GM13977 (cell line): Measurements from ENCODE around the gene ZNF740.
A peak's percentile ranks its signal among the peaks of the same experiment; 100 is the strongest.
"Not testable (repeated sequence)": the region's sequence is repeated elsewhere in the genome, so short reads cannot be mapped to it uniquely, and the experiment has no call there.

Source experiments
- DNase-seq: peaks from one replicate; pipeline ENCODE4 v3.0.0; 2012; ENCODE audit warnings: low spot score
- in situ Hi-C: fragments of 300-500 bp; cut with MboI; formaldehyde crosslinking; loops from one replicate; pipeline ENCODE4 v1.12.0; 2022; ENCODE audit warnings: low sequenced_read_pairs, low pct_unique_long_range_greater_than_20kb, mixed read lengths, inconsistent platforms; ENCODE audit not compliant: unreplicated experiment
- TF ChIP-seq, protein P1 (sequence below): IDR thresholded peaks from 2 replicates; pipeline ENCODE4 v1.5.1; 2012; ENCODE audit warnings: mild to moderate bottlenecking, control low read depth; ENCODE audit not compliant: insufficient read depth; ENCODE audit errors: extremely low read depth, missing control alignments

The ZNF740 gene

DNA sequence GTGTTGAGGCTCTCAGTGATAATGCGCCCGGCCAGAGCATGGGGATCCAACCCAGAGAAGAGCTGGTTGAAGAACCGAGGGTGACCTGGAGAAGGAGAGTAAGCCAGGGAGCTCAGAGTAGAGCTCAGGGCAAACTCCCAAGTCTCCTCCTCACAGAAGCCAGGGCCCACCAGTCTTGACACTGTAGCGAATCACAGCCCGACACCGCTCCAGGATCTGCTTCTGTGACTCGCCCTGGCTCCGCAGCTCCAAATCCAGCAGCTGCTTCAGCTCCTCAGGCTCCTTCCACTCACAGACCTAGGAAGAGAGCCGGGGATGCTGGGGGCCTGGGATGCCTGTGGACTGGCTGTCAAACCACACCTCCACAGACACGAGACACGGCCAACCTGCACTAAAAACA, 8.2 kb upstream of the ZNF740 start:
- in situ Hi-C loops: no loop called here
- DNase-seq: no peak
- TF ChIP-seq, protein P1, sequence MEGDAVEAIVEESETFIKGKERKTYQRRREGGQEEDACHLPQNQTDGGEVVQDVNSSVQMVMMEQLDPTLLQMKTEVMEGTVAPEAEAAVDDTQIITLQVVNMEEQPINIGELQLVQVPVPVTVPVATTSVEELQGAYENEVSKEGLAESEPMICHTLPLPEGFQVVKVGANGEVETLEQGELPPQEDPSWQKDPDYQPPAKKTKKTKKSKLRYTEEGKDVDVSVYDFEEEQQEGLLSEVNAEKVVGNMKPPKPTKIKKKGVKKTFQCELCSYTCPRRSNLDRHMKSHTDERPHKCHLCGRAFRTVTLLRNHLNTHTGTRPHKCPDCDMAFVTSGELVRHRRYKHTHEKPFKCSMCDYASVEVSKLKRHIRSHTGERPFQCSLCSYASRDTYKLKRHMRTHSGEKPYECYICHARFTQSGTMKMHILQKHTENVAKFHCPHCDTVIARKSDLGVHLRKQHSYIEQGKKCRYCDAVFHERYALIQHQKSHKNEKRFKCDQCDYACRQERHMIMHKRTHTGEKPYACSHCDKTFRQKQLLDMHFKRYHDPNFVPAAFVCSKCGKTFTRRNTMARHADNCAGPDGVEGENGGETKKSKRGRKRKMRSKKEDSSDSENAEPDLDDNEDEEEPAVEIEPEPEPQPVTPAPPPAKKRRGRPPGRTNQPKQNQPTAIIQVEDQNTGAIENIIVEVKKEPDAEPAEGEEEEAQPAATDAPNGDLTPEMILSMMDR: no peak

DNA sequence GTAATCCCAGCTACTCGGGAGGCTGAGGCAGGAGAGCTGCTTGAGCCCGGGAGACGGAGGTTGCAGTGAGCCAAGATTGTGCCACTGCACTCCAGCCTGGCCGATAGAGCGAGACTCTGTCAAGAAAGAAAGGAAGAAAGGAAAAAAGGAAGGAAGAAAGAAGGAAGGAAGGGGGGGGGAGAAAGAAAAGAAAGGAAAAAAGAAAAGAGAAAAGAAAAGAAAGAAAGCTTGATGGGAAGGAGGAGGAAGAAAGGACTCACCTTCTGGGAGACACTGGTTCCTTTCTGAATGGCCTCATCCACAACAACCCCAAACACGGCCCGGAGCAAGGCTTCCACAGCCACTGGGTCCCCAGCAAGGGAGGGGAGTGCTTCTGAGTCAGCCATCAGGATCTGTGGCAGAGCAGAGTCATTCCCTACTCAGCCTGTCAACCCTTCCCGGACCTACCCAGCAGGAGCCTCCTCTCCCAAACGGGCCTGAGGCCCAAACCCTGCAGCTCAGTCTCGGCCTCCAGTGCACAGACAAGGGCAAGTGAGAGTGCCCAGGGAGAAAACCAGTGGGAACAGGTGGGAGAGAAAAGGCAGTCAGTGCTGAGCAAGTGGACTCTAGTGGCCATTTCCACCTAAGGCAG, 7.3 kb upstream of the ZNF740 start:
- DNase-seq: no peak
- in situ Hi-C loops: no loop called here
- TF ChIP-seq, protein P1: no peak

DNA sequence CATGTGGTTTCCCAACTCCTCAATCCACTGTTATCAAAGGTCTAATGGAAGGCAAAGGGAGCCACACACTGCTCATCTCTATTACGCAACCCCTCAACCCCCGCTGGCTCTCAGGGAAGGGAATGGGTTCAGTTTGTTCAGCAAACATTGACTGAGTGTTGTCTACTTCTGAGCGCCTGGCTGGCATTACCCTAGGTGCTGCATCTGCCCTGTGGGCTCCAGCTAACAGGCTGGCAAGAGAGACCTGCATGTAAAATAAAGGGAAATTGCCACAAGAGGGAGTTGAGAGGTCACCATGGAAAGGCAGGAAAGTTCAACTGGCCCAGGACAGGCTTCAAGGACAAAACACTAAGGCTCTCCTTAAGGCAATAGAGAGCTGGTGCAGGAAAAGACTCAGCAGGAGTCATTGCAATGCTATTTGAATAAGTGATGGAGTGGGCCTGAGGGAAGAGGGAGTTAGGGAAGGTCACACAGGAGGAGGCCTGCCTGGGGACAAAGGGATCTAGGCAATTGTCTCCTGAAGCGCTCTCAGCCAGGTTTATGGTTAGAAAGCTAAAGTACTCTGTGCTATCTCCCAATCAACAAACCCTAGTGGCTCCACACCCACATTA, 5.5 kb upstream of the ZNF740 start:
- in situ Hi-C loops: no loop called here
- TF ChIP-seq, protein P1: peak; percentile 2
- no peak for DNase-seq

DNA sequence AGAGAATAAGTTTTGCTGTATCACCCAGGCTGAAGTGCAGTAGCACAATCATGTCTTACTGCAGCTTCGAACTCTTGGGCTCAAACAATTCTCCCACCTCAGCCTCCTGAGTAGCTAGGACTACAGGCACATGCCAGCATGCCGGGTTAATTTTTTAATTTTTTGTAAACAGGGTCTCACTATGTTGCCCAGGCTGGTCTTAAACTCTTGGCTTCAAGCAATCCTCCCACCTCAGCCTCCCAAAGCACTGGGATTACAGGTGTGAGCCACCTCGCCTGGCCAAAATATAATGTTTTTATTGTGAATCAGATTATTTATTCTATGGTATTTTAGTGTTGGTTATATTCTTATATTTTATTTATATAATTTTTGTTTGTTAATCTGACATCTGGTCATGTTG, 3.8 kb upstream of the ZNF740 start:
- no peak for DNase-seq
- TF ChIP-seq, protein P1: no peak
- in situ Hi-C loops: no loop called here

DNA sequence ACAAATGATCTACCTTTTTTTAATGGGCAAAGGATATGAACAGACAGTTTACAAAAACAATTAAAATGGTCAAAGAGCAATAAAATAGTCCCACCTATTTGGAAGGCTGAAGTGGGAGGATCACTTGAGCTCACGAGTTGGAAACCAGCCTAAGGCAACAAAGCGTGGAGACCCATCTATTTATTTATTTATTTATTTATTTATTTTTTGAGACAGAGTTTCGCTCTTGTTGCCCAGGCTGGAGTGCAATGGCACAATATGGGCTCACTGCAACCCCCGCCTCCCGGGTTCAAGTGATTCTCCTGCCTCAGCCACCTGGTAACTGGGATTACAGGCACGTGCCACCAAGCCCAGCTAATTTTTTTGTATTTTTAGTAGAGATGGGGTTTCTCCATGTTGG, 3.1 kb upstream of the ZNF740 start:
- DNase-seq, in situ Hi-C loops: not testable (repeated sequence)

DNA sequence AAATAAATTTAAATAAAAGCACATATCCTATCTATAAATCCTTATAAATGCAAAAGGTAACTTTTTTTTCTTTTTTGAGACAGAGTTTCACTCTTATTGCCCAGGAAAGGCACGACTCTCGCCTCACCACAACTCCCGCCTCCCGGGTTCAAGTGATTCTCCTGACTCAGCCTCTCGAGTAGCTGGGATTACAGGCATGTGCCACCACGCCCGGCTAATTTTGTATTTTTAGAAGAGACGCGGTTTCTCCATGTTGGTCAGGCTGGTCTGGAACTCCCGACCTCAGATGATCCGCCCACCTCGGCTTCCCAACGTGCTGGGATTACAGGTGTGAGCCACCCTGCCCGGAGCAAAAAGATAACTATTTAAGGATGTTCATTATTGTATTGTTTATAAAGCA, 1.7 kb upstream of the ZNF740 start:
- in situ Hi-C loops, DNase-seq: not testable (repeated sequence)

DNA sequence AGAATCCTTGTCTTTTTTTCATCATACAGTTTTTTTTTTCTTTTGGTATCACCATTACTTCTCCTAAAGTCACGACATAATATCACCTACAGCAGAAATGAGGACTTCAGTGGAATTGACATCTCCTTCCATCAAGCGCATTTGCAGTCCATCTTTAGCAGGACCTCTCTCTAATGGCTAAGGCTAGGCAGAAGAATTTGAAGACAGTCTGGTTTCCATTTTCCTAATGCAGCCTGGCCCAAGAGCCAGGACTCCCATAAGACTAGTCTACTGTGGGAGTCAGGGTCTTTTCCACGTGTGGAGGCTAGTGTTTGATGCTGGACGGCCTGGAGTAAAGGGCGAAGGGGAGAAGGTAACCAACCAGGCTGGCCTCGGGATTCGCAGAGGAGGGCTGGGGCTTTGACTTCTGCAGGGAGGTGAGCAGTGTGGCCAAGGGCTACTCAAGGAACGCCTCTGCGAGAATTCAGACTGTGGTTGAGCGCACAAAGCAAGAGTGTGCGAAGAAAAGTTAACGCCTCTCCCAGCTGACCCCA, 769 bp upstream of the ZNF740 start:
- TF ChIP-seq, protein P1: no peak
- in situ Hi-C loops: no loop called here
- DNase-seq: no peak
